ENCODE data around the gene AQP6.

- no peak for TF ChIP-seq CTCF (IDR thresholded peaks at IDR 0.05)
- no peak for TF ChIP-seq POLR2A (IDR thresholded peaks at IDR 0.05)
Observed at GRCh38 chr12:49944046-49944445, 28.7 kb upstream of the AQP6 start.
